ENCODE measurements around the gene DNM3. TPM values are rescaled to one million over a fixed set of nuclear protein-coding genes. Genes with fewer than 3 reads are reported as not detected.

DNM3 gene
- total RNA-seq, 1 donor from 2014 or later: 8.2 TPM

- DNase-seq: no peak
These were observed 343.9 kb downstream of the DNM3 start for GRCh38 chr1:172185211-172185610.

- no peak for DNase-seq
These were observed 344.7 kb downstream of the DNM3 start for GRCh38 chr1:172185996-172186395.

GRCh38 chr1:172201572-172201971, 360.3 kb downstream of the DNM3 start:
- no peak for DNase-seq

- no peak for DNase-seq
These were observed 362.0 kb downstream of the DNM3 start for GRCh38 chr1:172203135-172203823.

GRCh38 chr1:172203902-172204301, 362.6 kb downstream of the DNM3 start:
- no peak for DNase-seq

- DNase-seq: no peak
These were observed 365.0 kb downstream of the DNM3 start for GRCh38 chr1:172206256-172206655.

- no peak for DNase-seq
These were observed 367.3 kb downstream of the DNM3 start for GRCh38 chr1:172208635-172209034.

GRCh38 chr1:172211221-172211620, 369.9 kb downstream of the DNM3 start:
- no peak for DNase-seq

- no peak for DNase-seq
These were observed 370.8 kb downstream of the DNM3 start for GRCh38 chr1:172212124-172212523.

- DNase-seq: no peak
These were observed 373.7 kb downstream of the DNM3 start for GRCh38 chr1:172215006-172215405.

GRCh38 chr1:172219966-172220365, 378.7 kb downstream of the DNM3 start:
- no peak for DNase-seq

GRCh38 chr1:172220376-172220775, 379.1 kb downstream of the DNM3 start:
- no peak for DNase-seq

GRCh38 chr1:172221436-172221835, 380.1 kb downstream of the DNM3 start:
- no peak for DNase-seq

- no peak for DNase-seq
These were observed 383.6 kb downstream of the DNM3 start for GRCh38 chr1:172224871-172225270.

GRCh38 chr1:172229942-172230341, 388.6 kb downstream of the DNM3 start:
- no peak for DNase-seq

- no peak for DNase-seq
These were observed 389.2 kb downstream of the DNM3 start for GRCh38 chr1:172230526-172230925.

GRCh38 chr1:172236958-172237357, 395.7 kb downstream of the DNM3 start:
- DNase-seq: no peak

GRCh38 chr1:172238158-172238557, 396.9 kb downstream of the DNM3 start:
- no peak for DNase-seq

GRCh38 chr1:172238965-172239364, 397.7 kb downstream of the DNM3 start:
- no peak for DNase-seq

- no peak for DNase-seq
These were observed 398.6 kb downstream of the DNM3 start for GRCh38 chr1:172239901-172240300.

GRCh38 chr1:172241540-172241939, 400.2 kb downstream of the DNM3 start:
- no peak for DNase-seq

GRCh38 chr1:172244865-172245264, 403.6 kb downstream of the DNM3 start:
- DNase-seq: no peak

GRCh38 chr1:172245788-172246187, 404.5 kb downstream of the DNM3 start:
- DNase-seq: no peak

GRCh38 chr1:172246521-172247390, 405.5 kb downstream of the DNM3 start:
- DNase-seq: no peak

Data from dermis blood vessel endothelial cell (primary cell).